ENCODE results near the gene NPLOC4. TPM values are rescaled to one million over a fixed set of nuclear protein-coding genes. Genes with fewer than 3 reads are reported as not detected.

NPLOC4 gene
- total and polyA plus RNA-seq, 4 donors, result 23.5 to 67.4 (median 50.6) TPM

DNA sequence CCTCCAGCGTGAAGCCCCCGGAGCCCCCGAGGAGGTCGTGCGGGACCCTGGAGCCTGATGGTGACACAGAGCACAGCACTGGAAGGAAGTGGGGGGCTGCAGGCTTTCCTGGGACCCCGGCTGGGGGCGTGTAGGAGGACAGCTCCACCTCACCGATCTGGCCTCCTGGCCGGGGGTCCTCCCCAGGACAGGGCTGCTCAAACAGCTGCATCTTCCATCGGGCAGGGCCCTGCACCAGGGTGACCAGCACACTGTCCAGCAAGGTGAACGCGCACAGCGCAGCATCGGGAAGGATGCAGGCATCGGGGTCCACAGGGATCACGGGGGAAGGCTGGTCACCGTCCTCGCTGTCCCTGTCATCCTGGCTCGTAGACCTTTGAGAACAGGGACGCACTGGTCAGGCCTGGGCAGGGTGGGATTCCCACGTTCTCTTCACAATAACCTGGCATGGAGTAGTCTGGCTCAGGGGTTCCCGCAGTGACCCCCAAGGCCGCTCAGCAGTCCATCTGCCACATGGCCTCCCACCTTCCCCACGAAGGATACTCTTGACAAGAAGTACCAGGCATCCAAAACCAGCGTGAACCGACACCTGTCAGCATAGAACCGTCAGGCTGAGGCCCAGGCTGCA lies 86.0 kb downstream of the NPLOC4 start:
- TF ChIP-seq NR2F2 (IDR thresholded peaks at IDR 0.05) (no peak), GABPA (IDR thresholded peaks at IDR 0.05 in 1 of 2, conservative IDR thresholded peaks at IDR 0.05 in 1 of 2) (no peak), EGR1 (IDR thresholded peaks at IDR 0.05; ENCODE audit: low read depth in 2 of 2) (no peak)
- TF ChIP-seq, protein P1, sequence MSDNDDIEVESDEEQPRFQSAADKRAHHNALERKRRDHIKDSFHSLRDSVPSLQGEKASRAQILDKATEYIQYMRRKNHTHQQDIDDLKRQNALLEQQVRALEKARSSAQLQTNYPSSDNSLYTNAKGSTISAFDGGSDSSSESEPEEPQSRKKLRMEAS (IDR thresholded peaks at IDR 0.05), result no peak
- TF ChIP-seq, protein P2, sequence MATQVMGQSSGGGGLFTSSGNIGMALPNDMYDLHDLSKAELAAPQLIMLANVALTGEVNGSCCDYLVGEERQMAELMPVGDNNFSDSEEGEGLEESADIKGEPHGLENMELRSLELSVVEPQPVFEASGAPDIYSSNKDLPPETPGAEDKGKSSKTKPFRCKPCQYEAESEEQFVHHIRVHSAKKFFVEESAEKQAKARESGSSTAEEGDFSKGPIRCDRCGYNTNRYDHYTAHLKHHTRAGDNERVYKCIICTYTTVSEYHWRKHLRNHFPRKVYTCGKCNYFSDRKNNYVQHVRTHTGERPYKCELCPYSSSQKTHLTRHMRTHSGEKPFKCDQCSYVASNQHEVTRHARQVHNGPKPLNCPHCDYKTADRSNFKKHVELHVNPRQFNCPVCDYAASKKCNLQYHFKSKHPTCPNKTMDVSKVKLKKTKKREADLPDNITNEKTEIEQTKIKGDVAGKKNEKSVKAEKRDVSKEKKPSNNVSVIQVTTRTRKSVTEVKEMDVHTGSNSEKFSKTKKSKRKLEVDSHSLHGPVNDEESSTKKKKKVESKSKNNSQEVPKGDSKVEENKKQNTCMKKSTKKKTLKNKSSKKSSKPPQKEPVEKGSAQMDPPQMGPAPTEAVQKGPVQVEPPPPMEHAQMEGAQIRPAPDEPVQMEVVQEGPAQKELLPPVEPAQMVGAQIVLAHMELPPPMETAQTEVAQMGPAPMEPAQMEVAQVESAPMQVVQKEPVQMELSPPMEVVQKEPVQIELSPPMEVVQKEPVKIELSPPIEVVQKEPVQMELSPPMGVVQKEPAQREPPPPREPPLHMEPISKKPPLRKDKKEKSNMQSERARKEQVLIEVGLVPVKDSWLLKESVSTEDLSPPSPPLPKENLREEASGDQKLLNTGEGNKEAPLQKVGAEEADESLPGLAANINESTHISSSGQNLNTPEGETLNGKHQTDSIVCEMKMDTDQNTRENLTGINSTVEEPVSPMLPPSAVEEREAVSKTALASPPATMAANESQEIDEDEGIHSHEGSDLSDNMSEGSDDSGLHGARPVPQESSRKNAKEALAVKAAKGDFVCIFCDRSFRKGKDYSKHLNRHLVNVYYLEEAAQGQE (IDR thresholded peaks at IDR 0.05), result no peak
- H3K36me3 ChIP-seq (ENCODE audit: control insufficient read depth in 4 of 4, insufficient read depth in 3 of 4, low read depth in 1 of 4, low read length in 3 of 4), result peaks cover 5 to 26% (median 9%) of the 10 kb centered on the region in 4 donors
- H3K9me3 ChIP-seq (ENCODE audit: control insufficient read depth in 4 of 4, low read length in 3 of 4), result no peaks in the 10 kb centered on the region
- no peak for DNase-seq (ENCODE audit: low spot score)
- no peaks in the 10 kb centered on the region for H3K27me3 ChIP-seq (ENCODE audit: control insufficient read depth in 4 of 4, insufficient read depth in 4 of 4, low read length in 3 of 4)
- H3K4me3 ChIP-seq (ENCODE audit: low read depth in 1 of 3, low read length in 3 of 3), result peak overlapping the region in 2 of 3 donors; percentile 94 to 97
- H3K4me1 ChIP-seq (ENCODE audit: control insufficient read depth in 4 of 4, insufficient read depth in 4 of 4, low read length in 3 of 4), result peaks cover 5 to 38% (median 31%) of the 10 kb centered on the region in 4 donors
- 85% methylated on average over 27 of the region's 27 CpGs for WGBS
- H3K27ac ChIP-seq (ENCODE audit: low read depth in 1 of 2, low read length in 2 of 2), result no peak overlapping the region
- H3K9ac ChIP-seq (ENCODE audit: low read depth in 1 of 2, low read length in 2 of 2), result peak overlapping the region in 1 of 2 donors; percentile 17

DNA sequence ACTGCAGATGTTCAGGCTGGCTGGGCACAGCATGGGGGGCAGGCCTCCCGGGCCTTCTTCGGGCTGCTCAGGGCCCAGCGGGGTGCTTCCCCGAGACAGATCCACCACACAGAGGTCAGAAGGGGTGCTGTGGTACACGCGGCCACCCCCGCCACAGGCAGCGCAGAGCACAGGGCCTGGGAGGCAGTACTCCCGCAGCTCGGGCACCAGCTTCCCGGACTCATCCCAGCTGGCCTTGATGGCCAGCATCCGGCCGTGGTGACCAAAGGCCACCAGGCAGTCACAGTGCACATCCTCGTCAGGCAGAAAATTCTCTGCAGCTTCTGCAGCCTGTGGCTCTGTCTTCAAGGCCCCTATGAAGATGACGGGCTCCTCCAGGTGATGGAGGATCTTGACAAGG lies 86.6 kb downstream of the NPLOC4 start:
- Histone ChIP-seq H3K4me3 (ENCODE audit: low read depth in 1 of 3, low read length in 3 of 3) (no peak overlapping the region), H3K27me3 (ENCODE audit: control insufficient read depth in 4 of 4, insufficient read depth in 4 of 4, low read length in 3 of 4) (no peaks in the 10 kb centered on the region), H3K27ac (ENCODE audit: low read depth in 1 of 2, low read length in 2 of 2) (no peak overlapping the region), H3K4me1 (ENCODE audit: control insufficient read depth in 4 of 4, insufficient read depth in 4 of 4, low read length in 3 of 4) (peaks cover 5 to 38% (median 31%) of the 10 kb centered on the region in 4 donors), H3K9ac (ENCODE audit: low read depth in 1 of 2, low read length in 2 of 2) (no peak overlapping the region), H3K9me3 (ENCODE audit: control insufficient read depth in 4 of 4, low read length in 3 of 4) (no peaks in the 10 kb centered on the region), H3K36me3 (ENCODE audit: control insufficient read depth in 4 of 4, insufficient read depth in 3 of 4, low read depth in 1 of 4, low read length in 3 of 4) (peaks cover 5 to 33% (median 11%) of the 10 kb centered on the region in 4 donors)
- WGBS, result 91% methylated on average over 15 of the region's 15 CpGs
- no peak for DNase-seq (ENCODE audit: low spot score)
- TF ChIP-seq HNF4G (IDR thresholded peaks at IDR 0.05) (no peak), HNF4A (conservative IDR thresholded peaks at IDR 0.05) (no peak), RAD21 (IDR thresholded peaks at IDR 0.05) (no peak), RXRA (IDR thresholded peaks at IDR 0.05) (no peak), YY1 (IDR thresholded peaks at IDR 0.05) (no peak), JUND (IDR thresholded peaks at IDR 0.05) (no peak), FOXA2 (IDR thresholded peaks at IDR 0.05) (no peak), TAF1 (conservative IDR thresholded peaks at IDR 0.05) (no peak), FOXA1 (IDR thresholded peaks at IDR 0.05) (no peak)
- TF ChIP-seq, protein P3, sequence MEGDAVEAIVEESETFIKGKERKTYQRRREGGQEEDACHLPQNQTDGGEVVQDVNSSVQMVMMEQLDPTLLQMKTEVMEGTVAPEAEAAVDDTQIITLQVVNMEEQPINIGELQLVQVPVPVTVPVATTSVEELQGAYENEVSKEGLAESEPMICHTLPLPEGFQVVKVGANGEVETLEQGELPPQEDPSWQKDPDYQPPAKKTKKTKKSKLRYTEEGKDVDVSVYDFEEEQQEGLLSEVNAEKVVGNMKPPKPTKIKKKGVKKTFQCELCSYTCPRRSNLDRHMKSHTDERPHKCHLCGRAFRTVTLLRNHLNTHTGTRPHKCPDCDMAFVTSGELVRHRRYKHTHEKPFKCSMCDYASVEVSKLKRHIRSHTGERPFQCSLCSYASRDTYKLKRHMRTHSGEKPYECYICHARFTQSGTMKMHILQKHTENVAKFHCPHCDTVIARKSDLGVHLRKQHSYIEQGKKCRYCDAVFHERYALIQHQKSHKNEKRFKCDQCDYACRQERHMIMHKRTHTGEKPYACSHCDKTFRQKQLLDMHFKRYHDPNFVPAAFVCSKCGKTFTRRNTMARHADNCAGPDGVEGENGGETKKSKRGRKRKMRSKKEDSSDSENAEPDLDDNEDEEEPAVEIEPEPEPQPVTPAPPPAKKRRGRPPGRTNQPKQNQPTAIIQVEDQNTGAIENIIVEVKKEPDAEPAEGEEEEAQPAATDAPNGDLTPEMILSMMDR (IDR thresholded peaks at IDR 0.05; ENCODE audit: low read depth, low read length, missing input control), result no peak
- TF ChIP-seq, protein P1 (IDR thresholded peaks at IDR 0.05), result no peak
- TF ChIP-seq, protein P4, sequence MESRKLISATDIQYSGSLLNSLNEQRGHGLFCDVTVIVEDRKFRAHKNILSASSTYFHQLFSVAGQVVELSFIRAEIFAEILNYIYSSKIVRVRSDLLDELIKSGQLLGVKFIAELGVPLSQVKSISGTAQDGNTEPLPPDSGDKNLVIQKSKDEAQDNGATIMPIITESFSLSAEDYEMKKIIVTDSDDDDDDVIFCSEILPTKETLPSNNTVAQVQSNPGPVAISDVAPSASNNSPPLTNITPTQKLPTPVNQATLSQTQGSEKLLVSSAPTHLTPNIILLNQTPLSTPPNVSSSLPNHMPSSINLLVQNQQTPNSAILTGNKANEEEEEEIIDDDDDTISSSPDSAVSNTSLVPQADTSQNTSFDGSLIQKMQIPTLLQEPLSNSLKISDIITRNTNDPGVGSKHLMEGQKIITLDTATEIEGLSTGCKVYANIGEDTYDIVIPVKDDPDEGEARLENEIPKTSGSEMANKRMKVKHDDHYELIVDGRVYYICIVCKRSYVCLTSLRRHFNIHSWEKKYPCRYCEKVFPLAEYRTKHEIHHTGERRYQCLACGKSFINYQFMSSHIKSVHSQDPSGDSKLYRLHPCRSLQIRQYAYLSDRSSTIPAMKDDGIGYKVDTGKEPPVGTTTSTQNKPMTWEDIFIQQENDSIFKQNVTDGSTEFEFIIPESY (IDR thresholded peaks at IDR 0.05), result no peak
- TF ChIP-seq, protein P2 (IDR thresholded peaks at IDR 0.05), result no peak
